ENCODE data around the gene OR5C1.

GRCh38 chr9:122816163-122816867 is 27.6 kb downstream of the OR5C1 start:
- no peak for TF ChIP-seq CTCF (IDR thresholded peaks at IDR 0.05)
- TF ChIP-seq POLR2A (IDR thresholded peaks at IDR 0.05): no peak
- TF ChIP-seq EP300 (IDR thresholded peaks at IDR 0.05): peak in 1 of 2 donors; percentile 40
